NOMO-1 treated with dmso at 0.1 percent for 144 hours (cell line): ENCODE measurements around the gene ARHGAP9.

ENCODE experiments used
- DNase-seq: peaks from one replicate; lab custom pipeline; 2025; ENCODE audit not compliant: unreplicated experiment; lab: John Stamatoyannopoulos, UW

Gene ARHGAP9

DNA sequence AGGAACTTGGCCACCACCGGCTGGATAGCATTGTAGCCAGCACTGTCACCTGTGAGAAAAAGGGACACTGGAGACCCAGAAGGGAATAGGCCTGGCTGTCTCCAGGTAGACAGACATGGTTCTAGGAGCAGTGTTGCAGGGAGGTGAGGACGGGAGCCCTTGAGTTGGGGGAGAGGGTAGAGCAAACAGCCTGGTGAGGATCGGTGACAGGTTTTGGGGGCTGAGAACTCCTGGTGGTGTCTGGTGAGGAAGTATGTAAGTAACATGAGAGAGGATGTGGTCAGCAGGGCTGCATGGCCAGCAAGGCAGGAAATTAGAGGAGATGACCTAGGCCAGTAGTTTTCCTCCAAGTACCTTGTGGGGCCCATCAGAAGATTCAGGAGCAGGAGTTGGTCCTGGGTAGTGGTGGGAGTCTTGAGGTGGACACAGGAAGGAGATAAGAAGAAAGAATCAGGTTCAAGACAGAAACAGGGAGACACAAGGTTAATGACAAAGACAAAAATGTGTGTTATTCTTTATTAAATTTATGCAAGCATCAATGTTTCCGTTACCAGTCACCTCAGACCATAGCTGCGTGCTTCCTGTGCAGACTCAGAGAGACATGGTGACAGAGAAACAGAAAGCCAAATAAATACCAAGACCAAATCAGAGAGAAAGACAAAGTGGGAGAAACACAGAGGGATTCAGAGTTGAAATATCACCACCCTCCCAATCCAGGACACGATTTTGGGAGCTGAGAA, at the start of gene ARHGAP9:
Gene ARHGAP9, minus strand, starts transcription at position 491 of the 740 bp plus-strand sequence. Its CDS starts 460 bp downstream, at position 31.
- no peak for DNase-seq

DNA sequence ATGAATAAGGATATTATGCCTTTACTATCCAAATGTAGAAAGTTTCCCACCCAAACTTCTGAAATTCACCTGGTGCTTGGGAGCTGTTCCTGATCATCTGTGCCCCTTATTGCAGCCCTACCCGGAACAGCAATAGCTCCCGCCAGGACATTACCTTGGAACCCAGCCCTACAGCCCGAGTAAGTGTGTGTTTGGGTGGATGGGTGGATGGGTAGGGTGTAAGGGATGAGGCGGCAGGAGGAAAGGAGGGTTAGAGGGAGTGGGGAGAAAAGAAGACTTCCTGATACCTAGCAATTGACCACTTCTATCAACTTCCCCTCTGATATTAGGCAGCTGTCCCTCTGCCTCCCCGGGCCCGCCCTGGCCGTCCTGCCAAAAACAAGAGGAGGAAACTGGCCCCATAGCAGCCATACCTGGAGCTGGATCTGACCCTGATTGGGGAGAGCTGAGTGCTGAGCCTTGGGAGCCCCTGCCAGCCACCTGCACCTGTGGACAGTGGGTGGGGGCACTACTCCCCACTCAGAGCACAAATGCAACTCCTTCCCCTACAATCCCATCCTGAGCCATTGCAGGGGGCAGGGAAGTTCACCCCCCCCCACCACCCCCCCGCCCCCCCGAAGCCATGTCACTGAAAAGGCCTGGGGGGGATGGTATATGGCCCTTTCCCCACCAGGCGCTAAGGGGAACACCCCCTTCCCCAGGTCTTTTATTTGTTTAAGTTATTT, 49.3 kb upstream of the ARHGAP9 start:
- no peak for DNase-seq

DNA sequence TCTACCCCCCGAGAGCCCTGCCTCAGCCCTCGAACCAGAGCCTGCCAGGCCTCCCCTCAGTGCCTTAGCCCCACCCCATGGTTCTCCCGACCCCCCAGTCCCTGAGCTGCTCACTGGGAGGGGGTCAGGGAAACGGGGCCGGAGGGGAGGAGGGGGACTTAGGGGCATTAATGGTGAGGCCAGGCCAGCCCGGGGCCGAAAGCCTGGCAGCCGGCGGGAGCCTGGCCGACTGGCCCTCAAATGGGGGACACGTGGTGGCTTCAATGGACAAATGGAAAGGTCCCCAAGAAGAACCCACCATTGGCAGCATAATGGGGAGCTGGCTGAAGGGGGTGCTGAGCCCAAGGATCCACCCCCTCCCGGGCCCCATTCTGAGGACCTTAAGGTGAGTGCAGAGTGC, 48.5 kb upstream of the ARHGAP9 start:
- DNase-seq = no peak

DNA sequence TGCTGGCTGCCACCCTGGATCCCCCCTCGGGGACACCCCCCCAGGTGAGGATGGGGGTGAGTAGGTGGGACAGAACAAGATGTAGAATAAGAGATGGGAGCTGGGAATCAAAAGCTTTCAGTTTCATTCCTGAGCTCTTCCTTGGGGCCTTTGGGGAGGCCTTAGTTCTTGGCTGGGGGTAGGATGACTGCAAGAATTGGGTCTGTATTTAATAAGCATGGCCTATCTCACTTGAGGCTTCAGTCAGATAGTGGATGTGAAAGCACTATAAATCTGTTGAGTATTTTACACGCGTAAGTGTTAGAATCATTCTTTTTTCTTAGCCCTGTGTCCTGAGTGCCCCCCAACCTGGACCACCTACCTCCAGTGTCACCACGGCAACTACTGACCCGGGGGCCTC, 47.5 kb upstream of the ARHGAP9 start:
- no peak for DNase-seq

DNA sequence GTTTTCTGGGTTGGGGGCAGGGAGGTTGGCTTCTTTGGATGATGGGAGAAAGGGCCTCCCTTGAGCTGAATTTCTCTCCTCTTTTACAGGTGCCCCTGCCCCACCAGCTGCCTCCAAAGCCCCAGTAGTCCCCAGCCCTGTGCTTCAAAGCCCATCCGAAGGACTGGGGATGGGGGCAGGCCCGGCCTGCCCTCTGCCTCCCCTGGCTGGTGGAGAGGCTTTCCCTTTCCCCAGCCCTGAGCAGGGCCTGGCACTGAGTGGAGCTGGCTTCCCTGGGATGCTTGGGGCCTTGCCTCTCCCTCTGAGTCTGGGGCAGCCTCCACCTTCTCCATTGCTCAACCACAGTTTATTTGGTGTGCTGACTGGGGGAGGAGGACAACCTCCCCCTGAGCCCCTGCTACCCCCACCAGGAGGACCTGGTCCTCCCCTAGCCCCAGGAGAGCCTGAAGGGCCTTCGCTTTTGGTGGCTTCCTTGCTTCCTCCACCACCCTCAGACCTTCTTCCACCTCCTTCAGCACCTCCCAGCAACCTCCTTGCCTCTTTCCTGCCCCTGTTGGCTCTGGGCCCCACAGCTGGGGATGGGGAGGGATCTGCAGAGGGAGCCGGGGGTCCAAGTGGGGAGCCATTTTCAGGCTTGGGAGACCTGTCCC, 46.9 kb upstream of the ARHGAP9 start:
- no peak for DNase-seq

DNA sequence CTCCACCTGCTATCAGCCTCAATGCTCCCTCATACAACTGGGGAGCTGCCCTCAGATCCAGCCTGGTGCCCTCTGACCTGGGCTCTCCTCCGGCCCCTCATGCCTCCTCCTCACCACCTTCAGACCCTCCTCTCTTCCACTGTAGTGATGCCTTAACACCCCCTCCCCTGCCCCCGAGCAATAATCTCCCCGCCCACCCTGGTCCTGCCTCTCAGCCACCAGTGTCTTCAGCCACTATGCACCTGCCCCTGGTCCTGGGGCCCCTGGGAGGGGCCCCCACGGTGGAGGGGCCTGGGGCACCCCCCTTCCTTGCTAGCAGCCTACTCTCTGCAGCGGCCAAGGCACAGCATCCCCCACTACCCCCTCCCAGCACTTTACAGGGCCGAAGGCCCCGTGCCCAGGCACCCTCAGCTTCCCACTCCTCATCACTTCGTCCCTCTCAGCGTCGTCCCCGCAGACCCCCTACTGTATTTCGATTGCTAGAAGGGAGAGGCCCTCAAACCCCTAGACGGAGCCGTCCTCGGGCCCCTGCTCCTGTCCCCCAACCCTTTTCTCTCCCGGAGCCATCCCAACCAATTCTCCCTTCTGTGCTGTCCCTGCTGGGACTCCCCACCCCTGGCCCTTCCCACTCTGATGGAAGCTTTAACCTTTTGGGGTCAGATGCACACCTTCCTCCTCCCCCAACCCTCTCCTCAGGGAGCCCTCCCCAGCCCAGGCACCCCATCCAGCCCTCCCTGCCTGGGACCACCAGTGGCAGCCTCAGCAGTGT, 46.1 kb upstream of the ARHGAP9 start:
- no peak for DNase-seq

DNA sequence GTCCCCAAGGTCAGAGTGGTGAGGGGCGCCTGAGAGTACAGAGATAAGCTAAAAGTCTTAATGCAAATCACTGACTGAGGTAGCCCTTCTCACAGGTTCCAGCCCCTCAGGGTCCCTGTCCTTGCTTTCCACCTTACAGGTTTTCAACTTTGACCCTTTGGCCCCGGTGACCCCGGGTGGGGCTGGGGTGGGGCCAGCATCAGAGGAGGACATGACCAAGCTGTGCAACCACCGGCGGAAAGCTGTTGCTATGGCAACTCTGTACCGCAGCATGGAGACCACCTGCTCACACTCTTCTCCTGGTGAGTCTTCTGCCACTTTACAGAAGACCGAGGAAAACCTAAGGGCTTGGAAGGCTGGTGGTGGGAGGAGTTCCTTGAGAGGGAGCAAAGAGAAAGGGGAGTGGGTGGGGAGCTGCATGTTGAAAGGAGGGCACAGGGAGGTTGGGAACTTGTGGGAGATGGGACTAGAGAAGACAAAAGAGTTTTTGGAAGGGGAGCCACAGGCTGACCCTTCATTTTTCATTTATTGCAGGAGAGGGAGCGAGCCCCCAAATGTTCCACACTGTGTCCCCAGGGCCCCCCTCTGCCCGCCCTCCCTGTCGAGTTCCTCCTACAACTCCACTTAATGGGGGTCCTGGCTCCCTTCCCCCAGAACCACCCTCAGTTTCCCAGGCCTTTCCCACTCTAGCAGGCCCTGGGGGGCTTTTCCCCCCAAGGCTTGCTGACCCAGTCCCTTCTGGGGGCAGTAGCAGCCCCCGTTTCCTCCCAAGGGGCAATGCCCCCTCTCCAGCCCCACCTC, 45.3 kb upstream of the ARHGAP9 start:
- no peak for DNase-seq

DNA sequence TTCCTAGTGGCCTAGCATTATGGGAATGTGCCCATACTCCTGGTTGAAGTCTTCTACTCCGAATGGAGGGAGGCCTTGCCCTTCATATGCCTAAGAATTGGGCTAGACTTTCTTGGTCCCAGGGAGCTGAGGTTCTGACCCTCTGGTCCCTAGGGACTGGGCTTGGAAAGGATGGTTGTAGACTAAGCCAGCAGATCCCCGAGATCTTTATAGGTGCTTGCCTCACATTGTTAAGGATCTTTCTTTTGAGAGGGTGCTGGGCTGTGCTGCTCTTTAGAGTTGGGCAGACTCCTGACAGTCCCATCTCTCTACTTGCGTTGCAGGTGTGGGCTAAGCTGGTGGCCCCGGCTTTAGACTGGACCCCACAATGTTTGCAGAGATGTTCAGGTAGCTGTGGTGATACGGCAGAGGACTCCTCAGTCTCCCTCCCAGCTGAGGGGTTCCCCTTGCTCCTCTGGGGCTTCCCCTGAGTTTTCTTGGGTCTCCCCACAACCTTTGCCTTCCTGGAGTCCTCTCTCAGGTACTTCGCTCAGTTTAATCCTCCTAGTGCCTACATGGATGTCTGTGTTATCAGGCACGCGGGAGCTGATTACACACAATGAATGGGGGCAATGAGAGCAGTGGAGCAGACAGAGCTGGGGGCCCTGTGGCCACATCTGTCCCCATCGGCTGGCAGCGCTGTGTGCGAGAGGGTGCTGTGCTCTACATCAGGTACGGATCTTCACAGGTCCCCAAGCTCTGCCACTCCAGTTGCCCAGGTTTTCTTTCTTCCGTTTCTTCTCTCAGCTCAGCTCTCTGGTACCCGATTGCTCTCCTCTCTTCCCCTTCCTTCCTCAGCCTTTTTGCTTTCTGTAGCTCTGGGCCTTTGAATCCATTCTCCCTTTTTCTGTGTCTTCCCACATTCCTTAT, 44.3 kb upstream of the ARHGAP9 start:
- no peak for DNase-seq

DNA sequence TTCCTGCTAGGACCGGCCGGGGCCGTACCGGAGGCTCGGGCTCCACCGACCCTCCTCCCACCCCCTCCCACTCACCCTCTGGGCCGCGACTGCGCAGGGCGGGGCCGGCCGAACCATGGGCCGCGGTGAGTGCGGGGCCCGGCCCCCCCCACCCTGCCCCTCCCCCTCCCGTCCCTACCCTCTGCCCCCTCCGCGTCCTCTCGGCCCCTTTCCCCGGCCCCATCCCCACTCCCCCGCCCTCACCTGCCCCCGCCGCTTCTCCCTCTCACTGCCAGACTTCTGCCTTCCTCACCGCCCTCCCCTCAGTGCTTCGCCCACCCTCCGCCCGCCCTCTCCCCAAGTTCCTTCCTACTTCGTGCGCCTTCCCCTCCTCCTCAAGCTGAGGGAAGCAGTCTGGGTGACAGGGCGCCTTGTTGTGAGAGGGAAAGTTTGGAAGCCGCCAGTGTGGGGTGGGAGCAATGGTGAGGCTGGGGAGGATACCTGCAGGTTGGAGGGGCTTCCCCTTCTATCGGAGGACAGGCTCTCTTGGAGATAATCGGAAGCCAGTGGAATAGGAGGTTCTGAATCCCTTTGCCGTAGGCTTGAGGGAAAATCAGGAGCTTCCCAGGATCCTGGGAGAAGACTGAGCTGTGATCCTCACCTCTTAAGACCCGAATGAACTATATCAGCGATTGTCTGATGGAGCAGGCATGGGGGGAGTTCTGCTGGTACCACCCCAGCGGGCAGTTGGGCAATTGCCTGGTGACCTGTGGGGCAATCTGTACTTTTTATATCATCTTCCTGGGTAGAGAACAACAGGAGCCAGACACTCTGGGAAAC, 43.4 kb upstream of the ARHGAP9 start:
- peak; percentile 80 for DNase-seq

DNA sequence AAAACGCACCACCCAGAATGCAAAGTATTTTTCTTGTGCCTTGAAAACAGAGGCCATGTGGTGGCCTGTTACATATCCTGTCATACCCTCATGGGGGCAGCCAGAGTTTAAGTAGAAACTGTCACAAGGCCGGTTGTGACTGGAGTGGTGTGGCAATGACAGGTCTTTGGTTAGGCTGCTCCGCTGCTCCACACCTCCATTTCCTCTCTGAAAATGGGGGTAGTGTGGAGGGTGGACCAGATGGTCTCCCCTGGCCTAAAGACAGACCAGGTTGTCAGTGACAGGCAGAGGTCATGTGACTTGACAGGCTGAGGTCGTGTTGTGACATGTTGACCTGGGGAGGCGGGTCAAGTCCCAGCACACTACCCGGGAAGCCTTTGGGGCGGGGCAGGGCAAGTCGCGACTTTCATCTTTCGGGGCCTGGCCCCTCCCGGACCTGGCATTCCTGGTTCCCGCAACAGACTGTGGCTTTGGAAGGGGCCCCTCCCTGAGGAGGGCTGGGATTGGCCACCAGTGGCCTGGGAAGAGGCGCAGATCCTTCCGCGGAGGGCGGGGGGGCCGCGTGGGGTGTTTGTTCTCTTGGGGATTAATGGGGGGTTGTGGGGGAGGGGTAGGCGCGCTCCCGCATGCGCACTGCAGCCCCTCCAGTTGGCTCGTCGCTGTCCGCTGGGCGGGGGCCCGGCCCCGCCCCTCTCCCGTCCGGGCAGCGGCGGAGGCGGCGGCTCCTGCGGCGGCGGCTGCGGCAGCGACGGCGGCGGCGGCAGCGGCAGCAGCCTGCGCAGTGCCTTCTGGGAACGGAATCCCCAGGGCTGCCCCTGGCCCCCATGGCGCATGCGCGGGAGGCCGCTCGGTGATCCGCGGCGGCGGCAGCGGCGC, 42.6 kb upstream of the ARHGAP9 start, which contains the start of gene MBD6:
Gene MBD6, plus strand, starts transcription at position 814 of the 876 bp plus-strand sequence. CDS start 1,480 bp downstream, outside the sequence.
- DNase-seq = peak; percentile 88

DNA sequence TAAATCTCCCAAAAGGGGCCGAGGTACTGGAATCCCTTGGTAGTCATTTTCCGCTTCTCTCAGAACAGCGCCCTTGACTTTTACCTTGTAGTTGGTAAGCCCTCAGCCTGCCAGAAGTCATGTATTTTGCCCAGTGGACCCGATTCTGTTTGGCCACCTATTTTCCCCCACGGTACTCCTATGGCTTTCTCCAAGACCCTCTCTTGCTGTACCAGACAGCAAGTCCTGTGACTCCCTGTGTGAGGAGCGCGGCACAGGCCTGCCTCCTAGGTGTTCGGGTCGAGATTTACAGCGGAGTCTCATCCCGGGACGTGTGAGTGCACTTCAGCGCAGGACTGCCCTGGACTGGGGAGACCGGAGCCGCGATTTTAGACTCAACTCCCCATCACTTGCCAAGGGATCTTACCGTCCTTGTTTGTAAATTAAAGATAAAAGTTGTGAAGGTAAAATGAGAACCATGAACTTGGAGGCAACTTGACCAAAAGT, 41.9 kb upstream of the ARHGAP9 start:
- no peak for DNase-seq

DNA sequence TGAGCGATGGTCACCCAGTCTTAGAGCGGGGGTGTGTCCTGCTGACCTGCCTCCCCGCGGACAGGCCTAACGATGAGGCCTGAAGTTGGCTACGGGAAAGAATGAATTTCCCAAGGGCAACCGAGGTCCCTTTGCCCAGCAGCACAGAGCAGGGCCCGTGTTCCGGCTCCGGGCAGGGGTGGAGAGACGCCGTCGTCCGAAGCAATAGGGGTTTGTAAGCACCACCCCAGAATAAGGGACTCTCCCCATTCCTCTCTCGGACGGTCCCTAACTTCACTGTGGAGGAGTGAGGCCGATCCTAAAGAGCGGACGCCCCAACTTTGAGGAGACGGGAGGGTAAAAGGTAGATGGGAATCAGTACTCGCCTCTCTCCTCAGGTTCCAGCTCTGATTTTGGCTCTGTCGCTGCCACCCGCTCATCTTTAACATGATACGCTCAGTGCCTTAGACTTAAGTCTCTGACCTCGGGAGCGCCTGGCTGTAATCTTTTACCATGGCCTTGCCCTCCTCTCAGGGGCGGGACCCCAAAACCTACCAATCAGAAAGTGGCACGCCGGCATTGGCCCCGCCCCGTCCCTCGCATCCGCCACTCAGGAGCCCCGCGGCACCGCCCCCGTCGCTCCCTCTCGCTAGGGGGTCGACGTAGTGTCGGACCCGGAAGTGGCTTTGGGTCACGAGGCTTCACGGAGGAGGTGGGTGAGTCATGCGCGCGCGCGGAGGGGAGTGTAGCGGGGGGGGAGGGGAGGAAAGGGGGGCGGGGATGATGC, 40.6 kb upstream of the ARHGAP9 start, which contains the start of gene DDIT3:
Gene DDIT3, minus strand, starts transcription at position 462 of the 766 bp plus-strand sequence. CDS start 3,108 bp downstream, outside the sequence.
- peak; percentile 93 for DNase-seq

DNA sequence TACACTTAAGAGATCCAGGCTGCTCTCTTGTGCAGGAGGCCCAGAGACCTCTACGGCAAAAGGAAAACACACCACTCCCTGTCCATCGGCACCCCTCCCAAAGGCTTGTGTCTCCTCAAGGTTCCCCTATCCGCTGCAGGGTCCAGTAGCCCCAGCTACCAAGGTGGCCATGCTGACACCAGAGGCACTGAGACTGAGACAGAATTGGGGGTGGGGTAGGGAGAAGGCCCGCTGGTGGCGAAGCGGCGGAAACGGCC, 40.1 kb upstream of the ARHGAP9 start:
- no peak for DNase-seq

DNA sequence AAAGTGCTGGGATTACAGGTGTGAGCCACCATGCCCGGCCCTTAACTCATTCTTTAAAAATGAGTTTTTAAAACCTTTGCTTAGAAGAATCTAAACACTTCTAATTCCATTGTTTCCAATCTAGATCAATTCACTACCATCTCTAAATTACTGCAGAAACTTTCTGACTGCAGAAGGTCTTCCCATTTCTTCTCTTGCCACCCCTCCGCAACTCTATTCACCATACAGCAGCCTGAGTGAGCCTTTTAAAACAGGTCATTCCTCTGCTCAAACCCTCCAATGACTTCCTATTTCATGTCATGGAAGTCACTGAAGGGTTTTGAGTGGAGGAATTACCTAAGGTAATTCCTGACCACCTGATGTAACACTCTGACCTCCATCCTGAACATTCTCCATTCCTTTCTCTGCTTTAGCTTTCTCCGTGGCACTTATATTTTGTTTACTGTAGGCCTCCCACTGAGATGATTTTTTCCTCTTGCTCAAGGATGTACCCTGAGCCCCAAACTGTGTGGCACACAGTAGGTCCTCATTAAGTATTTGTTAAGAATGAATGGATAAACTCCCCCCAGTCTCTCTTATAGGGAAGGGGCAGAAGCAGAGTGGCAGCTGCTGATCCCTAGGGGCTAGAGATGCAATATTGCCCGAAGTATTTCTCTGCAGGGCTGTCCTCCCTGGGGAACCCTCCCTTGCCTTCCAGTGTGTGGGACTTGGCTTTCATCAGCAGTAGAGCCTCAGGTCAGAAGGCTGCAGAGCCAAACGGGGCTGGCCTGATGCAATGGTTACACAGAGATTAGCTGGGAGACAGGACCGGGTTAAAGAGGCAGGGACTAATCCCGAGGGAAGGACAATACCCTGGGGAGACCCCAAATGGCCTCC, 39.5 kb upstream of the ARHGAP9 start:
- DNase-seq = no peak

DNA sequence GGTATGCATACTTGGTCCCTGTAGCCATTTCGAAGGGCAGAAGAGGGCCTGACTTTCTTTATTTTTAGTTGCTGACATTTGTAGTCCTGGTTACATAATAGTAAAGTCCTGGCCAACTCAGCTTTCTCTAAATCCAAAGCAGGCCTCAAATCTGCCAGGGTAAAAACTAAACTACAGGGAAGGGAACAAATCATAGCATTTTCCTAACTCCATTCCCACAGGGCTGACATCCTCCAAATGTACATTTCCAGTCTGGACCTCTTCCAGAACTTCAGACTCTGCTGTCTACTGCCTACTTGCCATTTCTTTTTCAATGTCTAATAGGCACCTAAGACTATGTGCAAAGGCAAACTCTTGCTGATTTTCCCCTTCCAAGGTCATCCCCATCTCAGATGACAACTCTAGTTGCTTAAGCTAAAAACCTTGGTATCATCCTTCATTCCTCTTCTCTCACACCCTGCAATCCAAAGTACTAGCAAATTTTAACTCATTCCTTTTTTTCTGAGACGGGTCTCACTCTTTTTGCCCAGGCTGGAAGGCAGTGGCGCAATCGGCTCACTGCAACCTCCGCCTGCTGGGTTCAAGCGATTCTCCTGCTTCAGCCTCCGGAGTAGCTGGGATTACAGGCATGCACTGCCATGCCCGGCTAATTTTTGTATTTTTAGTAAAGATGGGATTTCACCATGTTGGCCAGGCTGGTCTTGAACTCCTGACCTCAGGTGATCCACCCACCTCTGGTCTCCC, 38.7 kb upstream of the ARHGAP9 start:
- no peak for DNase-seq
